Thyroid gland (tissue), 4 donors: ENCODE measurements around the gene TNIP2. TPM values are rescaled to one million over a fixed set of nuclear protein-coding genes. Genes with fewer than 3 reads are reported as not detected.
"Not testable (repeated sequence)": the region's sequence is repeated elsewhere in the genome, so short reads cannot be mapped to it uniquely, and the experiment has no call there.

Source experiments
- DNase-seq, 2 donors: peaks; one replicate each; pipeline ENCODE4 v3.0.0-alpha.2; 2019
- H3K27ac ChIP-seq, 3 donors: fragments of 200-600 bp; sonication (generic); 1 replicate in 2 of 3; 2 replicates in 1 of 3; pipeline ENCODE4 v1.5.1; 2016 to 2019; ENCODE audit warnings: mild to moderate bottlenecking in 1 of 3, moderate library complexity in 1 of 3
- H3K27me3 ChIP-seq: fragments of 200-600 bp; sonication (generic); one replicate; pipeline ENCODE4 v1.5.1; 2019
- H3K36me3 ChIP-seq, 2 donors: fragments of 200-600 bp; sonication (generic); one replicate each; pipeline ENCODE4 v1.5.1; 2016 to 2019
- H3K4me1 ChIP-seq, 2 donors: fragments of 200-600 bp; sonication (generic); one replicate each; pipeline ENCODE4 v1.5.1; 2017 to 2019
- H3K4me3 ChIP-seq, 3 donors: fragments of 200-600 bp; sonication (generic); replicated peaks in 1 of 3; 1 replicate in 2 of 3; 2 replicates in 1 of 3; pipeline ENCODE4 v1.5.1; 2016; ENCODE audit warnings: mild to moderate bottlenecking in 1 of 3
- H3K9me3 ChIP-seq: fragments of 200-600 bp; sonication (generic); one replicate; pipeline ENCODE4 v1.5.1; 2017
- CTCF ChIP-seq, 6 experiments: fragments of 200-600 bp in 3 of 6; fragments of 450-650 bp in 3 of 6; sonication (generic) in 3 of 6; IDR thresholded peaks; one replicate each; pipeline ENCODE4 v1.5.1; 2016 to 2019; ENCODE audit warnings: antibody characterized with exemption in 6 of 6, mild to moderate bottlenecking in 2 of 6, inconsistent platforms in 1 of 6, moderate library complexity in 1 of 6
- POLR2A ChIP-seq, 2 donors: fragments of 450-650 bp; IDR thresholded peaks; one replicate each; pipeline ENCODE4 v1.6.1; 2017; ENCODE audit warnings: antibody characterized with exemption in 2 of 2, mild to moderate bottlenecking in 2 of 2, moderate library complexity in 1 of 2
- WGBS, 2 donors: methylation state at CpG; one replicate each; pipeline ENCODE4 v1.1.5; 2017; 5-methylcytosine and 5-hydroxymethylcytosine counted together
- intact Hi-C: fragments of 100-400 bp; cut with DNase I; formaldehyde crosslinking; loops from one replicate; pipeline ENCODE4 v1.15.1; 2023
- total RNA-seq, 4 donors: library from RNA; depleted of rRNA; stranded (reverse); fragments of >200 nt; gene quantifications; one replicate each; pipeline ENCODE4 v1.2.3, GENCODE V29; 2016

TNIP2 gene
- total RNA-seq, 4 donors from 2014 or later = 44.7 to 65.4 (median 52.2) TPM

- Histone ChIP-seq H3K27ac (peak overlapping the region in 2 of 3 donors; percentile 46 to 52), H3K4me3 (peak overlapping the region in 1 of 3 donors; percentile 24), H3K4me1 (peaks cover 4 to 12% of the 10 kb centered on the region in 2 donors), H3K9me3 (no peaks in the 10 kb centered on the region), H3K27me3 (no peaks in the 10 kb centered on the region), H3K36me3 (no peaks in the 10 kb centered on the region)
- 72 to 88% methylated on average over 8 to 12 of the region's 23 CpGs for WGBS, 2 donors
- TF ChIP-seq POLR2A (IDR thresholded peaks at IDR 0.05) = no peak
- TF ChIP-seq CTCF (IDR thresholded peaks at IDR 0.05) = no peak
- intact Hi-C loops = loop anchor here (5.0 kb wide), 2 partner anchors 169 to 274 kb away; no protein-coding TSS in a partner anchor
- DNase-seq = peak in 1 of 2 donors; percentile 6
Observed at GRCh38 chr4:2763511-2763967, 7.4 kb upstream of the TNIP2 start.

GRCh38 chr4:2762486-2763370, 6.6 kb upstream of the TNIP2 start:
- not testable (repeated sequence) for H3K4me3 ChIP-seq, H3K27me3 ChIP-seq, DNase-seq, H3K9me3 ChIP-seq, H3K36me3 ChIP-seq, H3K27ac ChIP-seq
- intact Hi-C loops = loop anchor here (5.0 kb wide), 2 partner anchors 170 to 275 kb away; no protein-coding TSS in a partner anchor
- whole genome bisulfite sequencing, 2 donors = 96% methylated on average over 20 to 42 of the region's 42 CpGs
- H3K4me1 ChIP-seq = peaks cover 4 to 12% of the 10 kb centered on the region in 2 donors

GRCh38 chr4:2762048-2762447, 5.9 kb upstream of the TNIP2 start:
- no peaks in the 10 kb centered on the region for H3K27me3 ChIP-seq
- no peaks in the 10 kb centered on the region for H3K9me3 ChIP-seq
- WGBS, 2 donors = 70% methylated on average over 5 of the region's 5 CpGs
- peaks cover 4 to 12% of the 10 kb centered on the region in 2 donors for H3K4me1 ChIP-seq
- DNase-seq = no peak
- H3K4me3 ChIP-seq = no peak overlapping the region
- TF ChIP-seq CTCF (IDR thresholded peaks at IDR 0.05) = no peak
- TF ChIP-seq POLR2A (IDR thresholded peaks at IDR 0.05) = no peak
- H3K36me3 ChIP-seq = no peaks in the 10 kb centered on the region
- H3K27ac ChIP-seq = no peak overlapping the region
- intact Hi-C loops = loop anchor here (5.0 kb wide), 2 partner anchors 170 to 275 kb away; no protein-coding TSS in a partner anchor

GRCh38 chr4:2761035-2761923, 5.1 kb upstream of the TNIP2 start:
- H3K36me3 ChIP-seq = no peaks in the 10 kb centered on the region
- no peaks in the 10 kb centered on the region for H3K9me3 ChIP-seq
- no peaks in the 10 kb centered on the region for H3K27me3 ChIP-seq
- no peak overlapping the region for H3K4me3 ChIP-seq
- WGBS, 2 donors = 60 to 77% methylated on average over 11 to 13 of the region's 14 CpGs
- H3K27ac ChIP-seq = no peak overlapping the region
- no peak for TF ChIP-seq POLR2A (IDR thresholded peaks at IDR 0.05)
- TF ChIP-seq CTCF (IDR thresholded peaks at IDR 0.05) = no peak
- DNase-seq = peak; percentile 56 to 60
- intact Hi-C loops = loop anchor here (5.0 kb wide), 2 partner anchors 171 to 276 kb away; no protein-coding TSS in a partner anchor
- peaks cover 4 to 12% of the 10 kb centered on the region in 2 donors for H3K4me1 ChIP-seq

GRCh38 chr4:2757426-2757825, 1.3 kb upstream of the TNIP2 start:
- H3K4me1 ChIP-seq = peaks cover 4 to 14% of the 10 kb centered on the region in 2 donors
- no peaks in the 10 kb centered on the region for H3K9me3 ChIP-seq
- H3K4me3 ChIP-seq = no peak overlapping the region
- H3K27me3 ChIP-seq = no peaks in the 10 kb centered on the region
- intact Hi-C loops = no loop called here
- no peaks in the 10 kb centered on the region for H3K36me3 ChIP-seq
- no peak for DNase-seq
- WGBS, 2 donors = 86 to 98% methylated on average over 3 of the region's 3 CpGs
- TF ChIP-seq CTCF (IDR thresholded peaks at IDR 0.05) = no peak
- no peak overlapping the region for H3K27ac ChIP-seq
